ENCODE data around the gene COL9A2.
"Not testable (repeated sequence)": the region's sequence is repeated elsewhere in the genome, so short reads cannot be mapped to it uniquely, and the experiment has no call there.

COL9A2 gene

GRCh38 chr1:40341491-40342380 lies 24.6 kb upstream of the COL9A2 start:
- TF ChIP-seq CTCF (IDR thresholded peaks at IDR 0.05; ENCODE audit: insufficient read depth, low read depth, low read length, missing control alignments), result no peak
- no peak overlapping the region for H3K4me3 ChIP-seq (ENCODE audit: low read length)
- DNase-seq (ENCODE audit: low read depth), result no peak

GRCh38 chr1:40339420-40340323 lies 22.6 kb upstream of the COL9A2 start:
- H3K4me3 ChIP-seq (ENCODE audit: low read length), result no peak overlapping the region
- TF ChIP-seq CTCF (IDR thresholded peaks at IDR 0.05; ENCODE audit: insufficient read depth, low read depth, low read length, missing control alignments), result no peak
- no peak for DNase-seq (ENCODE audit: low read depth)

- no peak overlapping the region for H3K4me3 ChIP-seq (ENCODE audit: low read length)
- DNase-seq (ENCODE audit: low read depth), result peak; percentile 83
- TF ChIP-seq CTCF (IDR thresholded peaks at IDR 0.05; ENCODE audit: insufficient read depth, low read depth, low read length, missing control alignments), result peak; percentile 100
Observed at GRCh38 chr1:40338745-40339419, 21.8 kb upstream of the COL9A2 start.

- TF ChIP-seq CTCF (IDR thresholded peaks at IDR 0.05; ENCODE audit: insufficient read depth, low read depth, low read length, missing control alignments), result no peak
- DNase-seq (ENCODE audit: low read depth), result no peak
- H3K4me3 ChIP-seq (ENCODE audit: low read length), result no peak overlapping the region
Observed at GRCh38 chr1:40337443-40337842, 20.4 kb upstream of the COL9A2 start.

GRCh38 chr1:40332695-40333094 lies 15.6 kb upstream of the COL9A2 start:
- no peak overlapping the region for H3K4me3 ChIP-seq (ENCODE audit: low read length)
- no peak for TF ChIP-seq CTCF (IDR thresholded peaks at IDR 0.05; ENCODE audit: insufficient read depth, low read depth, low read length, missing control alignments)
- DNase-seq (ENCODE audit: low read depth), result no peak

GRCh38 chr1:40331403-40331802 lies 14.3 kb upstream of the COL9A2 start:
- H3K4me3 ChIP-seq (ENCODE audit: low read length); DNase-seq (ENCODE audit: low read depth): not testable (repeated sequence)
